ENCODE results near the gene NRG2.
A peak's percentile ranks its signal among the peaks of the same experiment; 100 is the strongest.

Gene NRG2

DNA sequence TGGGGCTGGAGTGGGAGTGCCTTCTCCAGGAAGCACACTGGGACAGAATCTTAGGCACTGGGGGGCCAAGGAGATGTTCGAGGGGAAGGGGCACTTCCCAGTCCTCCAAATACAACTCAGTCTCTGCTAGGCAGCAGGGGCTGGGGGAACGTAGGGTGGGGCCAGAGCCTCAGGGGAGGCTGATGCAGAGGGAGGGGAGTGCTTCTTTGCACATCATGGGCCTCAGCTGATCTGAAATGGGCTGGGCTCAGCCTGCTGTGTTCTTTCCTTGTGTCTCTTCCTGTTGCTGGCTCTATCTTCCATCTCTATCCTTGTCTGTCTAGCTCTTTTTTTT, 231.9 kb downstream of the NRG2 start:
- DNase-seq (ENCODE audit: low spot score): no peak

DNA sequence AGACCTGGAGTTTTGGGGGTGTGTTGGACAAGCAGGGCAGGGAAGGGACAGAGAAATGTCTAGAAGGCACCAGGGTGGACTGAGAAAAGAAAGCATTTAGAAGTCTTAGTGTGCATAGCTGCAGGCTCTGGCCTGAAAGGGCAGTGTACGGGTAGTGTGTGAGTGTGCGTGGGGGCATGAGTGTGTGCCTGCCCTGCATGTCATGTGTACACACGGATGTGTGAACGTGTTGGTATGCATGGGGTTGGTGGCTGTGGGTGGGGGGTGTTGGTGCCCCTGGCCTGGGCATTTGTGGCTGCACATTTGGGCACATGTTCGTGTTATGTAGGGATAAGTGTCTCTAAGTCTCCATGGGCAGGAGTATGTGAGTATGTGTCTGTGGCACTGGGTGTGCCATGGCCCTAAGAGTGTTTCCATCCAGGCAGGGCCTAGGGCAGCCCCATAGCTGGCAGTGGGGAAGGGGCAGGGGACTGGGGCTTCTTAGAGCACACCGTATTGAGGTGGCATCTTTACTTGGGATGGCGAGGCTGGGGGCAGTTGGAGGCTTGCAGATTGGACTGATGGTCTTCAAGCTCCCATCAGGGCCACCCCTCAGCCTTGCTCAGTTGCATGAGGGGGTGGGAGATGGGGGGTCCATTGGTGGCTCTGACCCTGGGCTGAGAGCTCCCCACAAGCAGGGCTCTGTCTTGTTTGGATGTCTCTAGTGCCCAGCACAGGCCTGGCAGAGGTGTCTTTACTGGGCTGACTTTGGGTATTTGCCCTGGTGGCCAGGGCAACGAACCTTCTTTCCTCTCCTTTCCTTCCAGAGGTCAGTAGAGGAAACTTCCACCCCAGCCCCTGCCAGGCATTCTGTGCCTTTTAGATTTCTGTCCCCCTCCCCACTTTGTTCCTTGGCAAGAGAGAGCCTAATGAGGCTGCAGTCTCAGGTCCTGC, 232.5 kb downstream of the NRG2 start:
- no peak for DNase-seq (ENCODE audit: low spot score)

DNA sequence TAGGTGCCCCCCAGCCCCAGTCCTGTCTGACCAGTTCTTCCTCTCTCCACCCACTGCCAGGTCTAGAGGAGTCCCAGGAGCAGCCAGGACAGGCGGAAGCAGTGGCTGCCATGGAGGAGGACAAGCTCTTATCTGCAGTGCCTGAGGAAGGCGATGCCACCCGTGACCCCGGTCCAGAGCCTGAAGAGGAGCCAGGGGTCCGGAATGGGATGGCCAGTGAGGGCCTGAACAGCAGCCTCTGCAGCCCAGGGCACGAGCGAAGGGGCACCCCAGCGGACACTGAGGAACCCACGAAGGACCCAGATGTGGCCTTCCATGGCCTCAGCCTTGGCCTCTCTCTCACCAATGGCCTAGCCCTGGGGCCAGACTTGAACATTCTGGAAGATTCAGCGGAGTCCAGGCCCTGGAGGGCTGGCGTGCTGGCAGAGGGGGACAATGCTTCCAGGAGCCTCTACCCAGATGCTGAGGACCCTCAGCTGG, 233.7 kb downstream of the NRG2 start:
- no peak for DNase-seq (ENCODE audit: low spot score)

DNA sequence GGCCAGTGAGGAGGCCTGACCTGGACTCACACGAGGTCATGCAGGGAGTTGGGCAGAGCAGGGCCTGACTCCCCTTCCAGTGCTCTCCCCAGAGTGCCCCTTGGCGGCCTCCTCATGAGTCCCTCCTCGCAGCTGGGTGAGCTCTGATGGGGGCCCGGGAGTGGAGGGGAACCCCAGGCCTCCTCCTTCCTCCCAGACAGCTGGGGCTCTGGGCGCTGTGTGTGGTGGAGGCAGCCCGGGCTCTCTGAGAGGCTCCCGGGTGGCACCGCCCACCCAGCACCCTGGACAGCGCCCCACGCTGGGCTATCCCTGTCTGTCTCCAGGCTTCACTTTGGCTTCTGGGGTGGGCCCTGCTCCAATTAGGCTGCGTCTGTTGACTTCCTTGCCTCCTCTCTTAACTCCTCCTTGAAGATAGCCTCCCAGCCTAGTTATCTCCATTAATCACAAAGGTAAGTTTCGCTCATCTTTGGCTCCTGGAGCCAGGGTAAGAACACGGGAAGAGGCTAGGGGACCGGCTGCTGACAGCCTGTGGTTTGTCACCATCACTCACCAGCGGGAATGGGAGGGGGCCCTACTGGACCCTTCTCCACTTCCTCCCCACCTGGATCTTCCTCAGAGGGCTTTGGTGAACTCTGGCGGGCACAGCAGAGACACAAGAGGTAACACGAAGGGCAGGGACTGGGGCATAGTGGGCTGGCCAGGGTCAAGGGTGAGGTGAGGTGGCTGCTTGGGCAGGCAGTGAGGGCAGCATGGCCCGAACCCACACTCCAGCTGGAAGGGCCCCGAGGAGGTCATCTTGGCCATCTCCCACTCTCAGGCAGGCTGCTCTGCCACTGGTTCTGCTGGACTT, 234.4 kb downstream of the NRG2 start:
- peak; percentile 70 for DNase-seq (ENCODE audit: low spot score)

DNA sequence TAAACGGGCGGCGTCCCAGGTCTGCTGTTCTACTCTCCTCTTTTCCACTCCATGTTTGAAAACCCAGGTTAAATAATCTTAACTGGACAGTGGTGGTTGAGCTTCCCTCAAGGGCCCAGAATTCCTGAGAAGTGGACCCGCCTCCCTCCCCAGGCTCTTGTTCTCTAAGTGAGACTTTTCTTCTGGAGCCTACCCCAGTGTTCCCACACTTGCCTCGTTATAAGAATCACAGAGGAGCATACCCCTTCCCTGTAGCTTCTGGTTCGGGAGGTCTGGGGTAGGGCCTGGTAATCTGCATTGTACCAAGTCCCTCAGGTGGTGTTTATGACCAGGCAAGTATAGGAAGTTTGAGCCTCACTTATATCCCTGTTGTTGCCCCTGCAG, 235.5 kb downstream of the NRG2 start:
- no peak for DNase-seq (ENCODE audit: low spot score)

DNA sequence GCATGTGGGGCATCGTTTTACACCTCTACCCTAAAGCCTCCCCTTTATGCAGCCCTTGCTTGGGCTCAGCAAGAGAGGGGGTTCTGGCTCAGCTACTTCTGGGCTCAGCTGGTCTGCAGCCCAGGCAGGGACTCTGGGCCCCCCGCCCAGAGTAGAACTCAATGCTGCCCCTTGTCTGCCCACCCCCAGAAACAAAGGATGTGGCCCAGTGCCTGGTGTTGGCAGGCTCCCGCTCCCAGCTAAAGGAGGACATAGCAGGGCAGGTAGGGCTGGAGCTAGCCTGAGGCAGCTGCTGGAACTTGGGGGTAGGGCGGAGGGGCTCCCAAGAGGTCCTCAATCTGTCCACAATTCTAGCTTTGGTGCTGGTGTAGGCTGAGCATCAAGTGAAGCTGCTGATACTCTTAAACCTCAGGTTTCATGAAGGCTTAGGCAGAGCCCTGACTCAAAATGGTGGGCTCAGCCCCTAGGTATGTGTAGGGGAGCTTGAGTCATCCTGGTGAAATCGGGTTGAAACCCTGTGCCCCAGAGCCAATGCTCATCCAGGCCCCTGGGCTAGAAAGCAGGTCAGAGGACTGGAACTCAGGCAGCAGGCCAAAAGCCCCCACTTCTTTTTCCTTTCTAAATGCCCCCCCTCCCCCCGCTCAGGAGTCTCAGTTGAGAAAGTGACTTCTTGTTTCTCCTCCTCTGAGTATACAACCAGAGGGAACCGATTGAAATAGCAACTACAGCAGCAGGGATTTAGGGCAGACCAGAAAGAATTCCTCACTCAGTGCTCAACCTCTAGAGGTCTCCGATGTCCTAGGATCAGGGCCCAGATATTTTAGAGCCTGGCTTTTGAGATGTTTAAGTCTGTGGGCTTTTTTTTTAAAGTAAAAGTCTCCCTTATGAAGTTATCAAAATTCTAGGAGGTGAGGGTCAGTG, 236.1 kb downstream of the NRG2 start:
- DNase-seq (ENCODE audit: low spot score): no peak

DNA sequence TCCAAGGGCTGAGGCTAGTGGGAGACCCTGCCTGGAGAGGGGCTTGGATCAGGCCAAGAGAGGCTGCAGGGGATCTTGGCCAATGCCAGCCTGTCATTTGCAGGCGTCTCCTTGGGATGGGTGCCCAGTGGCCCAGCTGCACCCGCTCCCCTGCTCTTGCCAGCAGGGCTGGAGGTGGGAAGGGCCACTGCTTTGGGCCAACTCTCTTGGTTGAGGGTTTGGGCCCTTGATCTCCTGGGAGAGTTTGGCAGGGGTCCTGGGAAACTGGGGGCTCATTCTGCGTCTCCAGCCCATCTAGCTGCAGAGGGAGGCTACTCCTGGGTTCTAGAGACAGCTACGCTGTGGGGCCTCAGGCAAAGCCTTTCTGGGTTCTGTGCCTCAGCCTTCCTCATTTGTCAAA, 237.0 kb downstream of the NRG2 start:
- no peak for DNase-seq (ENCODE audit: low spot score)

DNA sequence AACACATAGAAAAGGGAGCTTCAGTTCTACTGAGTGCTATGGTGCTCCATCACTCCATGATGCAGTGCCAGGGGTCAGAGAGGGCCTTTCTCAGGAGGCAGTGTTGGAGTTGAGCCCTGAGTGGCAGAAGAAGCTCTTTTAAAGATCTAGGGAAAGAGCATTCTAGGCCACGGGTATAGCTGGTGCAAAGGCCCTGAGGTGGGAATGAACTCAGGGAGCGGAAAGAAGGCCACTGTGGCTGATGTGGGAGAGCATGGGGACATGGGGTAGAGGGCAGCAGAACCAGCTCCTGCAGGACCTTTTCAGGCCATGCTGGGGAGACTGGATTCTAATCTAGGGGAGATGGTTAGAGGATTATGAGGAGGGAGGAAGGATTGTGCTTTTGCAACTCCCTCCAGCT, 237.6 kb downstream of the NRG2 start:
- no peak for DNase-seq (ENCODE audit: low spot score)

DNA sequence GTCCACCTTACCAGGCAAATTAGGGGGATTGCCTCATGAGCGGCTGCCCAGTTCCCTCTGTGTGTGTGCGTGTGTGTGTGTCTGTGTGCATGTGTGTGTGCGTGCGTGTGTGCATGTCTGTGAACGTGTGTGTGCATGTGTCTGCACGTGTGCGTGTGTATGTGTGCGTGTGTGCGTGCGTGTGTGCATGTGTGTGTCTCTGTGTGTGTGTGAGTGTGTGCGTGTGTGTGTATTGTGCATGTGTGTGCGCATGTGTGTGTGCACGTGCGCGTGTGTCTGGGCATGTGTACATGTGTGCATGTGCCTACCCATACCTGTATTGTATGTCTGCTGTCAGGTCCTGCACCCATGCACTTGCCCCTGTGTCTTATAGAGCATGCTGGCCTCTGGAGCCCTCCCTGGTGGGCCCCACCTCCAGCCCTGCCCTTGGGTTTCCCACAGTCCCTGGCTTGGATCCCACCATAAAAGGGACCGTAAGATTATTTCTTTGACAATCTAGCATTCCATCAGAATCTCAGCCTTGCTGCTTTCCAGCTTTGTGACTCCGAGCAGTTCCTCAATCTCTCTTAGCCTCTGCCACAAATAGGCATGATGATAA, 238.2 kb downstream of the NRG2 start:
- DNase-seq (ENCODE audit: low spot score): no peak

DNA sequence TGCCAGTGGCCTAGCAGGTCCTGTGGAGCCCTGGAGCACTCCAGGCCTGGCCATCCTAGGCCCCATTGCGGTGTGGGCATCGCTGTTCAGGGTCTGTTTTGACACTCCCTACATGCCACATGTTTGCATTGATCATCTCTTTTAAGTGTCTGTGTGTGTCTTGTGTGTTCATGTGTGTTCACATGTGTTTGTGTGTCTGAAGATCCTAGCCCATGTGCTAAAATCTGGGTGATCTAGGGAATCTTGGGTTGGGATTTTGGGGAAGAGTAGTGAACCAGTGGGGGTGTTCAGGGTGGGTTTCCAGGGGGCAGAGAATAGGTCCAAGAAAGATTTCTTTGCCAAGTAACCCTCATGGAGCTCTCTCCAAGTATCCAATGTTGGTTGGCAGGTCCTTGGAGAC, 239.1 kb downstream of the NRG2 start:
- no peak for DNase-seq (ENCODE audit: low spot score)

DNA sequence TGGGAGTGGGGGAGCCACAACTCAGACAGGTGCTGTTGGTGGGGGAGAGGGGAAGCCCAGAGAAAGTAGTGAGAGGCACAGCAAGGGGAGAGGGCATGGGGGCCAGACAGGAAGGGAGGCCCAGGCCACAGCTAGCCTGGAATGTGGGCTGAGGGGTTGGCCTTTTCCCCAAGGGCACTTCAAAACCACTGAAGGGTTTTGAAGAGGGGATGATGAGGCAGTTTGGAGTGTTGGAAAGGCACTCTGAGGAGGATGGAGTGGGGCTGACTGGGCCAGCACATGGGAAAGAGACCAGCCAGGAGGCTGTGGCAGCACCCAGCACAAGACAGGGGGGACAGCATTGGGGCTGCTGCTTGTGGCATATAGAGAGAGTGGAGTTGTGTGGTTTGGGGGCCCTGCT, 243.7 kb downstream of the NRG2 start:
- no peak for DNase-seq (ENCODE audit: low spot score)

DNA sequence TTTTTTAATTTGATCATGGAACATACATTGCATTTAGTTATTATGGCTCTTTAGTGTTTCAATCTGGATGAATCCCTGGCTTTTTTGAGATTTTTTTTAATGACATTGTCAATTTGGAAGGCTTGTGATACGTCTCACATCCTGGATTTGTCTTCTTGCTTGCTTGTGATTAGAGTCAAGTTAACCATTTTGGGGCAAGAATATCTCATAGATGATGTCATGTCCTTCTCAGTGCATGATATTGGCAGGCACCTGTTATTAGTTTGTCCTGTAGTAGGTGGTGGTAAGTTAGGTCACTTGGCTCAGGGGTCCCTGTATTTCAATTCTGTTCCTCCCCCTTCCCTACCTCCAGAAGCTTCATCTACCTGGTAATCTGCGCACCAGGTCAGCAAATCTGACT, 244.2 kb downstream of the NRG2 start:
- DNase-seq (ENCODE audit: low spot score): no peak

DNA sequence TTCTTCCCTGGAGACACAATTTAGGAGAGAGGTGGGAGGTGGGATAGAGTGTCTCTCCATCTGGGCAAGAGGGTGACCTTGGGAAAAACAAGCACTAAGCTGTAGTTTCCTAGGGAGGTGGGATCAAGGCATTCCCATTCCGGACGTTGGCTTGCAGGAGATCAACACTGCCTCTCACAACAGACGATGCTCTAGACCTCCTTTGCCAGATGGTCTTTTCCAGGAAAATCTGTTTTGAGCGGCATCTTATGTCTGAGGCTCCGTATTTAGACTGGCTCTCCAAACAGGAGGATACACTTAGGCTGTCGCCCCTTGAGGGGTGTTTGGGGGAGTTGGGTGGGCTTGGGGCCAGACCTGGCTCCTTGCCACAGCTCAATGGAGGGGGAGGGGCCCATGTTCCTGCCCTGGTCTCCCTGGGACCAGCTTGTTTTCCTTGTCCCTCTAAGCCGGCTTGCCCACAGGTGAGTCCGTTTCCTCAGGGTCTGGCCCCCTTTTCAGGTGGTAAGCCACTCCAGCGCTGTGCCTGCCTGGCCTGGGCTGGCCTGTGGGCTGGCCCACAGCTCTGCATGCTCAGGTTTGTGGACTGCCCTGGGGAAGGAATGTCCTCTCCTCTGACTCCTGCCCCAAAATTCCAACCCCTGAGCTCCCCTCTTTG, 245.1 kb downstream of the NRG2 start:
- no peak for DNase-seq (ENCODE audit: low spot score)

DNA sequence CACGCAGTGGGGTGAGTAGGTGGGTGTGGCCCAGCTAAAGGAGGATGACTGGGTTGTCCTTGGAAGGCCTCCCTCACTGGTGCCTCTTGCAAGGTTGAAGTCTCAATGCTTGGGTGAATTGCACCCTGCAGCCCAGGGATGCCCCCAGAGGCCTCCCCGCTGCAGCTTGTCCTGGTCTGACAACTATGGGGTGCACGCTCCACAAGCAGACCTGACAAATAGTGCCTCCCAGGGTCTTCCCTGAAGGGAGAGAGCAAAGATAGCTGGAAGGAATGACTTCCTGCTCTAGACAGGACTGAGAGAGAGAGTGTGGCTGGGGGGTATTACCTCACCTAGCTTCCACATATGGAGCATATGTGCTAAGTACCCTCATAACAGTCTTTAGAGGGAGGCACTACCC, 245.8 kb downstream of the NRG2 start:
- DNase-seq (ENCODE audit: low spot score): no peak

Measured in AG08395 (cell line).